Measurements from ENCODE around the gene CTIF.

CTIF gene

DNA sequence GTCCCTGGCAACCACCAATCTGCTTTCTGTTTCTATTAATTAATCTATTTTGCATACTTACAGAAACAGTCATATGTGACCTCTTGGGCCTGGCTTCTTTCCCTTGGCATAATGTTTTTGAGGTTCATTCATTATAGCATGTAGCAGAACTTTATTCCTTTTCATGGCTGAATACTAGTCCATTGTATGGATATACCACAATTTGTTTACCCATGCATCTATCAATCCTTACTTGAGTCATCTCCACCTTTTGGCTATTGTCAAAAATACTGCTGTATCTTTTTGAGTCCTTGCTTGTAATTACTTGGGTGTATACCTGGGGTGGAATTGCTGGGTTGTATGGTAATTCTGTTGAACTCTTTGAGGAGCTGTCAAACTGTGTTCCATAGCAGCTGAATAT lies 126.8 kb downstream of the CTIF start:
- Histone ChIP-seq H3K4me1 (peaks cover 7% of the 10 kb centered on the region), H3K27me3 (no peaks in the 10 kb centered on the region), H3K9me3 (no peaks in the 10 kb centered on the region), H3K36me3 (peaks cover 5% of the 10 kb centered on the region), H3K4me3 (ENCODE audit: low read depth, low read length) (no peak overlapping the region)
- no peak for DNase-seq
- TF ChIP-seq, protein P1, sequence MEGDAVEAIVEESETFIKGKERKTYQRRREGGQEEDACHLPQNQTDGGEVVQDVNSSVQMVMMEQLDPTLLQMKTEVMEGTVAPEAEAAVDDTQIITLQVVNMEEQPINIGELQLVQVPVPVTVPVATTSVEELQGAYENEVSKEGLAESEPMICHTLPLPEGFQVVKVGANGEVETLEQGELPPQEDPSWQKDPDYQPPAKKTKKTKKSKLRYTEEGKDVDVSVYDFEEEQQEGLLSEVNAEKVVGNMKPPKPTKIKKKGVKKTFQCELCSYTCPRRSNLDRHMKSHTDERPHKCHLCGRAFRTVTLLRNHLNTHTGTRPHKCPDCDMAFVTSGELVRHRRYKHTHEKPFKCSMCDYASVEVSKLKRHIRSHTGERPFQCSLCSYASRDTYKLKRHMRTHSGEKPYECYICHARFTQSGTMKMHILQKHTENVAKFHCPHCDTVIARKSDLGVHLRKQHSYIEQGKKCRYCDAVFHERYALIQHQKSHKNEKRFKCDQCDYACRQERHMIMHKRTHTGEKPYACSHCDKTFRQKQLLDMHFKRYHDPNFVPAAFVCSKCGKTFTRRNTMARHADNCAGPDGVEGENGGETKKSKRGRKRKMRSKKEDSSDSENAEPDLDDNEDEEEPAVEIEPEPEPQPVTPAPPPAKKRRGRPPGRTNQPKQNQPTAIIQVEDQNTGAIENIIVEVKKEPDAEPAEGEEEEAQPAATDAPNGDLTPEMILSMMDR (IDR thresholded peaks at IDR 0.05; ENCODE audit: low read depth, low read length): no peak

DNA sequence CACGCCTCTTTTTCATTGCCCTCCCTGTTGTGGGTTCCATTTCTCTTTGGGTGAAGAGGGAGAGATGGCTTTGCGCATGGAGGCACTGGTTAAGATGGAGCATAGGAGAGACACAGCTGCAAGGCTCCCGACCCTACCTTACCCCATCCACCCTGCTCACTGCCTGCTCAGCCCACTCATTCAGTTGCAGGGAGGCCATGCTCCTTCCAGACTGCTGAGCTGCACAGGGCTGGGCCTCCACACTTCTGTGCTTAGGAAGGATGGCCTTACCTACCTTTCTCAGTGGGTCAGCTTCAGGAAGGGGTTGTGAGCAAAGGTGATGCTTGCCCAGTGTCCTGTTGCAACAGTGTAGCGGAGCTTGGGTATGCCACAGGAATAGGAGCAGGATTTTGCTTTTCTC lies 127.8 kb downstream of the CTIF start:
- Histone ChIP-seq H3K4me1 (peaks cover 4% of the 10 kb centered on the region), H3K27me3 (no peaks in the 10 kb centered on the region), H3K9me3 (no peaks in the 10 kb centered on the region), H3K4me3 (ENCODE audit: low read depth, low read length) (no peak overlapping the region), H3K36me3 (peaks cover 10% of the 10 kb centered on the region)
- TF ChIP-seq, protein P1 (IDR thresholded peaks at IDR 0.05; ENCODE audit: low read depth, low read length): no peak
- DNase-seq: no peak

DNA sequence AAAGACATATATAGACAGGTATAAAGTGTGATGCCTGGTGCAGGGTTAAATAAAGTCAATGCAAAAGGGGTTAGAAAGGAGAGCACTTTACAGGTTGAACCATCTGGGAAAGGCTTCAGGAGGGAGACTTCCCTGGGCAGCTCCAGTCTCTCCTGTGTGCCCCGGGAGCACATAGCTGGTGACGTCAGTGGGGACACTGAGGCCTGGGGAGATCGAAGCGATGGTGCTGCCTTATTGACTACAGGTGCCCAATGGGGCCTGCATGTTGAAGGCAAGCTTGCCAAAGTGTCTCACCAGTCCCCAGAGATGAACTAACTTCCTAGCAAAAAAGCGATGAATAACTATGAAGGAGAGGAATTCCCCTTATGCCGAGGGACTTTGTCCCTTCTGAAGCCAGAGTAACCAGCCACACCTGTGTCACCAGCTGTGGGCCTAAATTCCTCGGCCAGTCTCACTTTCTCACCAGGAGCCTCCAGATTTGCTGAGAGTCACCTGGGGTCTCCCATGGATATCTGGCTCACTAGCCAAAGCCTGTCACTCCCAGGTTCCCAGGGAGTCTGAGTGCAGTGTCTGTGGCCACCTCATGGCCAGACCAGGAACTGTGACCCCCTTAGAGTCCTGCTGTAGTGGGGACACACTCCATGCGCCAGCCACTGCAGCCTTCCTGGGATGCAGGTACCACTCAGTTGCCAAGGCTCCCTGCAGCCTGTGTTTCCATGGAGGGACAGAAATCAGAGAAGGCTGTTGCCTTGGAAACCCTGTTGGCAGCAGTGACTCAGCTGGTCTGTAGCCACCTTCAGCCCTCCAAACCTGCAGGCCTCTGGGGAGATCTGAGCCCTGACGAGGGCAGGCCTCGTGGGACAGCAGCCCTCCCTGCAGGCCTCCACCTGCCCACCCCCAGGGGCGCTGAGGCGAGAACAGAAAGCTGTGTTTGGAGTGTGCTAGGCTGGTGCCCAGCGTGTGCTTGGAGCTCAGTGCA lies 128.7 kb downstream of the CTIF start:
- peak; percentile 57 for DNase-seq
- TF ChIP-seq, protein P1 (IDR thresholded peaks at IDR 0.05; ENCODE audit: low read depth, low read length): peak; percentile 43
- H3K27me3 ChIP-seq: no peaks in the 10 kb centered on the region
- no peak overlapping the region for H3K4me3 ChIP-seq (ENCODE audit: low read depth, low read length)
- H3K9me3 ChIP-seq: no peaks in the 10 kb centered on the region
- peaks cover 4% of the 10 kb centered on the region for H3K4me1 ChIP-seq
- peaks cover 10% of the 10 kb centered on the region for H3K36me3 ChIP-seq

DNA sequence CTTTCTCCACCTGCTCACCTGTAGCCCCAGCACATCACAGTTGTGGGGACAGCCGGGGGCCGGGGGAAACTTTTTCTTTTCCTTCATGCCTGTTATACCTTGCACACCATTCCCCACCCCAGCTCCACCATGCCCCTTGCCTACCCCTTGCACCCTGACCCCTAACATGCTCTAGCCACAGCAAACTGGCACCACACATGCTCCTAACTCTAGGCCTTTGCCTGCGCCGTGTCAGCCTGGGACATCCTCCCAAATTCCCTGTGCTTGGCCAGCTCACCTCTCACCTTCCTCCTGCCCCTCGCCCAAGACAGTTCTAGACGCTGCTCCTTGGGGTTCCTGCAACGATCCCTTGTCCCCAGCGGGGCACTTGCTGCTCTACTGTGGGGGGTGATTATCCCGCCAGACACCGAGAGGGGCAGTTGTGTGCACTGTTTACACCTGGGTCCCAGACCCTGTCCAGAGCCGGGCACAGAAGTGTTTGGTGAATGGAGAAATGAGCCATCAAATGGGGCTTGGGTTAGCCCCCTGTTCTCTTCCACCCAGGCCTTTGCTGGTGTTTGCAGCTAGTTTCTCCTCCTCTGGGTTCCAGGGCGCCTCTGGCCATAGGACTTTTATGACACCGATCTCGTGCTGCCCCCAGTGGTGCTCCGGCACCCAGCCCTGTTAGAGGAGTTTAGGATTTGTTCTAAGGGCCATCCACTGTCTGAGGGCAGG lies 129.8 kb downstream of the CTIF start:
- peaks cover 4% of the 10 kb centered on the region for H3K4me1 ChIP-seq
- peaks cover 10% of the 10 kb centered on the region for H3K36me3 ChIP-seq
- DNase-seq: no peak

DNA sequence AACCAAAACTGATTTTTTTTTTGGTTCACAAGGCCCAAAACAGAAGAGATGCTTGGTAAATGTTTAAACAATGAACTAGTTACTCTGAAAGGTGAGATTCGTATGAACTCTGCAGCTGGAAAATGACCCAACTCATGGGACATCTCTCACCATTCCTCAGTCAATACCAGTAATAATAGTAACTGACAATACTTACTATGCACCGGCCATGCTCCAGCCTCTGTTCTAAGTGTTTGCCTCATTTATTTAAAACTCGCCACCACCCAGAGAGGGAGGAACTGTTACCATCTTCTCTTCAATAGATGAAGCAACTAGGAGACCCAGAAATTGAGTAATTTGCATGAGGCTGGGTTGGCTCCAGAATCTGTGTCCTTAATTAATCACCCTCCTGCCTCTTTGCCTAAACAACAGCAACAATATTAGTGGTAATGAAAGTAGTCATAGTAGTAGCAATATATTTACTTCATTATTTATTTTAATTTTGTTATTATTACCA lies 130.4 kb downstream of the CTIF start:
- Histone ChIP-seq H3K9me3 (no peaks in the 10 kb centered on the region), H3K4me3 (ENCODE audit: low read depth, low read length) (no peak overlapping the region), H3K27me3 (no peaks in the 10 kb centered on the region), H3K36me3 (peaks cover 10% of the 10 kb centered on the region), H3K4me1 (peaks cover 4% of the 10 kb centered on the region)
- no peak for DNase-seq
- TF ChIP-seq, protein P1 (IDR thresholded peaks at IDR 0.05; ENCODE audit: low read depth, low read length): no peak

More for the DNA sequence above, 129.8 kb downstream of the CTIF start:
- H3K27me3 ChIP-seq: no peaks in the 10 kb centered on the region
- TF ChIP-seq, protein P1 (IDR thresholded peaks at IDR 0.05; ENCODE audit: low read depth, low read length): no peak
- no peak overlapping the region for H3K4me3 ChIP-seq (ENCODE audit: low read depth, low read length)
- no peaks in the 10 kb centered on the region for H3K9me3 ChIP-seq

Data from BE2C (cell line).